Measurements from ENCODE around the gene TRAK1.

TRAK1 gene

GRCh38 chr3:42094128-42094527 is 3.0 kb downstream of the TRAK1 start:
- Histone ChIP-seq H3K4me3 (ENCODE audit: low read depth, low read length) (no peak overlapping the region), H3K9me3 (ENCODE audit: control insufficient read depth, low read length) (no peaks in the 10 kb centered on the region), H3K79me2 (peaks cover 26% of the 10 kb centered on the region), H3K27me3 (ENCODE audit: control insufficient read depth, insufficient read depth, low read length) (no peaks in the 10 kb centered on the region), H3K36me3 (ENCODE audit: control insufficient read depth, insufficient read depth, low read length) (no peaks in the 10 kb centered on the region), H3K9ac (no peak overlapping the region), H3K4me1 (peaks cover 19% of the 10 kb centered on the region), H2AFZ (no peak overlapping the region), H3K27ac (no peak overlapping the region), H3K4me2 (ENCODE audit: low read length) (no peak overlapping the region)
- no peak for TF ChIP-seq CTCF (IDR thresholded peaks at IDR 0.05)

GRCh38 chr3:42094691-42095391 is 3.7 kb downstream of the TRAK1 start:
- no peak overlapping the region for H3K4me2 ChIP-seq (ENCODE audit: low read length)
- no peaks in the 10 kb centered on the region for H3K9me3 ChIP-seq (ENCODE audit: control insufficient read depth, low read length)
- H3K4me1 ChIP-seq = peaks cover 22% of the 10 kb centered on the region
- H3K79me2 ChIP-seq = peaks cover 22% of the 10 kb centered on the region
- no peak overlapping the region for H2AFZ ChIP-seq
- H3K27ac ChIP-seq = no peak overlapping the region
- no peak overlapping the region for H3K4me3 ChIP-seq (ENCODE audit: low read depth, low read length)
- no peaks in the 10 kb centered on the region for H3K36me3 ChIP-seq (ENCODE audit: control insufficient read depth, insufficient read depth, low read length)
- no peak overlapping the region for H3K9ac ChIP-seq
- TF ChIP-seq CTCF (IDR thresholded peaks at IDR 0.05) = no peak
- H3K27me3 ChIP-seq (ENCODE audit: control insufficient read depth, insufficient read depth, low read length) = no peaks in the 10 kb centered on the region

- peaks cover 20% of the 10 kb centered on the region for H3K79me2 ChIP-seq
- H3K27me3 ChIP-seq (ENCODE audit: control insufficient read depth, insufficient read depth, low read length) = no peaks in the 10 kb centered on the region
- no peak overlapping the region for H3K9ac ChIP-seq
- peaks cover 21% of the 10 kb centered on the region for H3K4me1 ChIP-seq
- H3K4me3 ChIP-seq (ENCODE audit: low read depth, low read length) = no peak overlapping the region
- no peak for TF ChIP-seq CTCF (IDR thresholded peaks at IDR 0.05)
- no peak overlapping the region for H3K27ac ChIP-seq
- no peaks in the 10 kb centered on the region for H3K36me3 ChIP-seq (ENCODE audit: control insufficient read depth, insufficient read depth, low read length)
- no peak overlapping the region for H3K4me2 ChIP-seq (ENCODE audit: low read length)
- no peaks in the 10 kb centered on the region for H3K9me3 ChIP-seq (ENCODE audit: control insufficient read depth, low read length)
- no peak overlapping the region for H2AFZ ChIP-seq
Measured at GRCh38 chr3:42095540-42095939, 4.4 kb downstream of the TRAK1 start.

- H3K4me3 ChIP-seq (ENCODE audit: low read depth, low read length) = no peak overlapping the region
- peaks cover 7% of the 10 kb centered on the region for H3K4me1 ChIP-seq
- no peak overlapping the region for H3K27ac ChIP-seq
- no peaks in the 10 kb centered on the region for H3K9me3 ChIP-seq (ENCODE audit: control insufficient read depth, low read length)
- peaks cover 29% of the 10 kb centered on the region for H3K79me2 ChIP-seq
- H2AFZ ChIP-seq = no peak overlapping the region
- TF ChIP-seq CTCF (IDR thresholded peaks at IDR 0.05) = no peak
- no peak overlapping the region for H3K4me2 ChIP-seq (ENCODE audit: low read length)
- no peak overlapping the region for H3K9ac ChIP-seq
- no peaks in the 10 kb centered on the region for H3K27me3 ChIP-seq (ENCODE audit: control insufficient read depth, insufficient read depth, low read length)
- no peaks in the 10 kb centered on the region for H3K36me3 ChIP-seq (ENCODE audit: control insufficient read depth, insufficient read depth, low read length)
Measured at GRCh38 chr3:42096796-42097565, 5.8 kb downstream of the TRAK1 start.

Measured in parathyroid adenoma (tissue), 2 donors.